SK-MEL-5 (cell line): ENCODE measurements around the gene TSKS. TPM values are rescaled to one million over a fixed set of nuclear protein-coding genes. Genes with fewer than 3 reads are reported as not detected.

Source experiments
- DNase-seq: peaks from one replicate; pipeline ENCODE4 v3.0.0-alpha.2; 2016; ENCODE audit warnings: low read depth, low spot score
- in situ Hi-C: cut with HindIII; loops from 2 replicates; pipeline ENCODE4 v1.10.0; 2016; ENCODE audit warnings: low sequenced_read_pairs, high pct_unique_total_duplicates, low pct_unique_long_range_greater_than_20kb
- polyA plus RNA-seq, 2 experiments: library from polyadenylated mRNA; depleted of rRNA; stranded (reverse); fragments of >200 nt; gene quantifications; 2 replicates each; pipeline ENCODE4 v1.2.3, GENCODE V29; 2015
- total RNA-seq: library from RNA; depleted of rRNA; stranded (reverse); fragments of >200 nt; shearing (Covaris generic); gene quantifications from 2 replicates; pipeline ENCODE4 v1.2.3, GENCODE V29; 2014; rRNA removed

The TSKS gene, protein sequence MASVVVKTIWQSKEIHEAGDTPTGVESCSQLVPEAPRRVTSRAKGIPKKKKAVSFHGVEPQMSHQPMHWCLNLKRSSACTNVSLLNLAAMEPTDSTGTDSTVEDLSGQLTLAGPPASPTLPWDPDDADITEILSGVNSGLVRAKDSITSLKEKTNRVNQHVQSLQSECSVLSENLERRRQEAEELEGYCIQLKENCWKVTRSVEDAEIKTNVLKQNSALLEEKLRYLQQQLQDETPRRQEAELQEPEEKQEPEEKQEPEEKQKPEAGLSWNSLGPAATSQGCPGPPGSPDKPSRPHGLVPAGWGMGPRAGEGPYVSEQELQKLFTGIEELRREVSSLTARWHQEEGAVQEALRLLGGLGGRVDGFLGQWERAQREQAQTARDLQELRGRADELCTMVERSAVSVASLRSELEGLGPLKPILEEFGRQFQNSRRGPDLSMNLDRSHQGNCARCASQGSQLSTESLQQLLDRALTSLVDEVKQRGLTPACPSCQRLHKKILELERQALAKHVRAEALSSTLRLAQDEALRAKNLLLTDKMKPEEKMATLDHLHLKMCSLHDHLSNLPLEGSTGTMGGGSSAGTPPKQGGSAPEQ
- not detected in 2 replicates for total RNA-seq
- not detected in 2 replicates for polyA plus RNA-seq (2015; cell fraction: cytosol; rRNA removed)
- not detected in 2 replicates for polyA plus RNA-seq (2015; cell fraction: nucleus; rRNA removed)

DNA sequence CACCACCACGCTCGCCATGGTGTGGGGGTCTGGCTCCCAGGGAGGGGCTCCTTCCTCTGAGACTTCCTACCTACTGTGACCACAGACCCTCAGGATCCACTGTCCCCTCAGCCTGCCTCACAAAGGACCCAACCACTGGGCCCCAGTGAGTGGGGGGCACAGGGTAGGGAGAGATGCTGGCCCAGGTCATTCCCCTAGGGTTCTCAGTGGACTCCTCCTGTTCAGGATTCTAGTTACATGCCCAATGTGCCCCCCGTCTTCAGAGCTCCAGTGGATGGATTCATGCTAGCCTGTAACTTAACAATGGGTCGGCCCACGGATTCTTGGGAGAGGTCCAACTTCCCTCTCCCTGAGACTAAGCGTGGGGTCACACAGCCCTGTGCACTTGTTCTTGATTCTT is at the start of gene TSKS:
TSS of gene TSKS (minus strand) at position 77 of the 400 bp plus-strand sequence. CDS start at position 18, 59 bp downstream.
- DNase-seq, result no peak
- in situ Hi-C loops, result no loop called here

DNA sequence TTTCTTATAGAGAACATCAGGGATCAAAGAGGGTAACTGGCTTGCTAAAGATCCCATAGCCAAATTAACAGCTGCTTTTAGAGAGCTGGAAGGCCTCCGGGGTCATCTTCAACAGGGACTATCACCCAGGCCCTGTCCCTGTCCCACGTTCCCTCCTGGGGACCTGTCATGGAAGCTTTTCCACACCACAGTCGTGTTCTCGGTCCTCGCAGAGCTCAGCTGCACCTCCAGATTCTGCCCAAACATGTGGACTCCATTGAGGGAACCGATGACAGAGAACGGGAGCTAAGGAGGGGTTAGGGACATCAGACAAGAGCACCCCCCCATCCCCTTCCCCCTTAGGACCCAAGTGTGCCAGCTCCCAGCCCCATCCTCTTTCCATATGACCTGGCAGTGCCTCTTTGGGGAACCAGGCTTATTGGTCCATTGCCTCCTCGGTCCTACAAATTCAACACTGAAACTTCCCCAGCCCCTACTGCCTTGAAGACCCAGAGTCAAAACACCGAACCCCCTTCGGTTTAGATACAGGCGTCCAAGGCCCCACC is 49.4 kb upstream of the TSKS start:
- in situ Hi-C loops, result no loop called here
- DNase-seq, result no peak

DNA sequence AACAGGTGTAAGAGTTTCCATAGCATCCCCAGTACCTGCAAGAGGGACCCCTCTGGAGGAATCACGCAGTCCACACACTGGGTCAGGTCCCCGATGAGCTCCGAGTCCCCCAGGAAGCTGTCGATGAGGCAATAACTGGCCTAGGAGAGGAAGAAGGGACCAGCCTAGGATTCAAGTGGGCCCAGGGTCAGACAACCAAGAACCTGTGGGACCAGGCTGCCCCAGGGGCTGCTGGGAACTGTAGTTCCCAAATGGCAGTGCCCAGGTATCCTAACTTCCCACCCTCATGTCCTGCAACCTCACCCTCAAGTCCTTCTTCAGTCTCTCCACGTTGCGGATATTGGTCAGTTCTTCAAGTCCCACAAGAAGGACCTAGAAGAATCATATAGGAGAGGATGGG is 48.2 kb upstream of the TSKS start:
- in situ Hi-C loops, result no loop called here
- DNase-seq, result no peak

DNA sequence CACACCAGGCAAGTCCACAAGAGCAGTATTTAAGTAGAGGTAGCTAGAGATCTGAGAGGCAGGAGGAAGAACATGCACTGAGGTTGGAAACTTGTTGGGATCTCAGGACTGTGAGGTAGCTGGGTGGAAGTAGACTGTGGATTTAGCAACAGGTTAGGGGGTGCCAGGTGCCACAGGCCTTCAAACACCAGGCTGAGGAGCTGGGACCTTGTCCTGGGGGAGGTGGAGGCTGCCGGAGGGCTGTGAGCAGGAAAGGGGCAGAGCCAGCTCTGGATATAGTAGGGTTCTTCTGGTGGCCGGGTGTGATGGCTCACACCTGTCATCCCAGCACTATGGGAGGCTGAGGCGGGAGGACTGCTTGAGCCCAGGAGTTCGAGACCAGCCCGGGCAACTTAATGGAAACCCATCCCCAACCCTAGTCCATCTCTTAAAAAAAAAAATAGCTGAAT is 46.9 kb upstream of the TSKS start:
- in situ Hi-C loops, result no loop called here
- no peak for DNase-seq

DNA sequence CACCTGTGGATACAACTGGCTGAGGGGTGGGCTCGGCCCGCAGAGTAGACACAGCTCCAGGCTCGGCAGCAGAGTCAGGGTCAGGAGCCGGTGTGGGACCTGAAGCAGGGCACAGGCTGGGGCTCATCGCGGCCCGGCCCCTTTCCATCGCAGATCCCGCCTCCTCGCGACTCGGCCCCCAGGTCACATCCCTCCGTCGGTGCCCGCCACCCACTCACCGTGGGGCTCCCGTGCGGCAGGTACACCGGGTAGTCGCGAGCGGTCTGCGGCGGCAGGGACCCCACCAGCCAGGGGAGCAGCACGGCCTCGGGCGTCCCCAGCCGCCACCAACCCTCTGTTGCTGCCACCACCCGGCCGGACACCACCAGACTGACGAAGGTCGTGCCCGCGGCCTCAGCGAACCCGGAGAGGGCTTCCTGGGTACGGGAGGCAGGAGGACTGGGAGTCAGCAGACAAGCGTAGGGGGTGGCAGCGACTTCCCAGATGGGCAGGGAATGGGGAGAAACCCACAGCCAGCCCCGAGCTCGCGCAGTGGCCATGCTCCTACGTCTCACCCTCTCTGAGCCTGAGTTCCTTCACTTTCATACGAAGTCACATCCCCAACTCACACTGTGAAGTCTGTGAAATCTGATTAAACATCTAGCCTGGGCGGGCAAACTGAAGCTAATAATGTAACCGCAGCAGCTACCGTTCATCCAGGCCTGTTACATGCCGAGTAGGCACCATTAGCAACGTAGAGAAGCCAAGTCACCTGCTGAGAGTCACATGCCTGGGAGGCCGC is 46.2 kb upstream of the TSKS start:
- peak; percentile 52 for DNase-seq
- in situ Hi-C loops, result no loop called here

DNA sequence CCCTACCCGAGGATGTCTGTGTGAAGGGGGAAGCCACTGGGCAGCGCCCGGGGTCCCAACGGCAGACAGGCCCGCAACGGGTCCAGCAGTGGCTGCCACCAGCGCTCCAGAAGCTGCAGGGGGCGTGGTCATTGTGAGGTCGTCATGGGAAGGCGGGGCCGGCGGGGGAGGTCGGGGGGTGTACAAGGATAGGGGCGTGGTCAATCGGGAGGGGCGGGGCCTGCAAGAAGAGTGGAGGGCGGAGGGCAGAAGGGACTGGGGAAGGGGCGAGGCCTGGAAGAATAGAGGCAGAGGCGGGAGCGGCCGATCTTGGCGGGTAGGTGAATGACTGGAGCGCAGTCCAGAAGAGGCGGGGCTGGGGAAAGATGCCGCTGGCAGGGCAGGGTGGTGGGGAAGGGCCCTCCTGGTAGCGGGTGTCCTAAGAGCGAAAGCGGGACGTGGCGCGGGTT is 45.6 kb upstream of the TSKS start:
- peak; percentile 82 for DNase-seq
- in situ Hi-C loops, result no loop called here

DNA sequence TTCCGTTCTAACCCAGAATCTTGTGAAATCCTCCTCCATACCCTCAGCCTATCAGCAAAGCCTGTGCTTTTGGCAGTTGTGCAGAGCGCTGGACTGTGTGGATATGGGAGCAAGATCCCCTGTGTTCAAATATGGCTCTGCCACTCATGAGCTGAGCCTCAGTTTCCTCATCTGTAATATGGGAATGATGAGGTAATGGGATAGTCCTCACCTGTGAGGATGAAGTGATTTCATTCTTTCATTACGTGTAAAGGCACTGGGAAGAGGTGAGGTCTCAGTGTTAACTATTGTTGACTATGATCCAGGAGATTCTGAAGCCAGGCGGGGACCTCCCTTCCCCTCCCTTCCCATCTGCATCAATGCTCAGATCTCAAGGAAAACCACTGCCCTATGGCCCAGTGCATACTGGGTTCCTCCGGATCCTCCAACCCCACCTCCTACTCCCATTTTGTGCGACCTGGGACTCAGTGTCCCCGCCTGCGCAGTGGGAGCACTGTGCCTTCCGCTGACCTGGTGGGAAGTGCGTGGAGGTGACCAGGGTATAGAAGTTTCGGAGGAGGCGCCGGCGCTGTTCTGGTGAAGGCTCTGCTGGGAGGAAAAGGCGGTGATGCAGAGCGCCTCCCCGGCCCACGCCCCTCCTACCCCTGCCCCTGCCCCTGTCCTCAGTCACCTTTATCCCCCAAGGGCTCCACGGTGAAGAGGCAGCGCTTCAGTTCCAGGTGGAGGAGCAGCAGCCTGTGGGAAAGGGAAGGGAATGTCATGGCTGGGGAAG is 45.0 kb upstream of the TSKS start:
- in situ Hi-C loops, result no loop called here
- DNase-seq, result no peak

DNA sequence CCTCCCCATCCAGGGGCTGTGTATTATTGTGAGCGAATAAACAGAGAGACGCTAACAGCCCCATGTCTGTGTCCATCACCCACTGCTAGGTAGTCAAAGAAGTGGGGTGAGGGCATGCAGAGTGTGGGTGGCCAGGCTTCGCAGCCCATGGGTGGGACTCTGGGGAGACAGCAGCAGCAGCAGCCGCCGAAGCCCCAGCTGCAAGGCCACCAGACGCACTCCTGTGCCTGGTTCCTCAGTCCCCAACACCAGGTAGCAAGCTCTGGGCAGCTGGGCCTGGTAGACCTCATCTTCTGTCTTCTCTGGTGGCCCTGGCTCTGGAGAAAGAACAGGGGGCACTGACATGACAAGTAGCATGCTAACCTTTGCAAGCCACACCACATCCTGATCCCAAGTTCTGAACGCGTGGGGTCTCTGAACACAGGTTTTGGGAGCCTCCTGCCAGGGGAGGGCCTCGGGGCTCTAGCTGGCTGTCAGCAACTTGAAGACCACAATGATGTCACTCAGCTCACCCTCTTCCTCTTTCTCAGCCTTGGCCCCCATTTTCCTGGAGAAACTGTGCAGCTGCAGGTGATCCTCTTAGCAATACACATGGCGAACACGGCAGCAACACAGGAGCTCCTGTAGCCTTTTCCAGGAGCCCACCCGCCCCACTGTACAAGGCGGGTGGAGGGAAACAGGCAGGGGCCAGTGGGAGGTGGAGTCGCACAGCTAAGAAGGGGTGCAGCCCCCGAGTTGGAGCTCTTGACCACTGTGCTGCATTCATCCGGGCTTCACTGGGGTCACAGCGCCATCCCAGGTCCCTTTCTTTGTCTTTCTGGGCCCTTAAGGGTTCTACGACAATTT is 44.2 kb upstream of the TSKS start:
- DNase-seq, result no peak
- in situ Hi-C loops, result no loop called here

DNA sequence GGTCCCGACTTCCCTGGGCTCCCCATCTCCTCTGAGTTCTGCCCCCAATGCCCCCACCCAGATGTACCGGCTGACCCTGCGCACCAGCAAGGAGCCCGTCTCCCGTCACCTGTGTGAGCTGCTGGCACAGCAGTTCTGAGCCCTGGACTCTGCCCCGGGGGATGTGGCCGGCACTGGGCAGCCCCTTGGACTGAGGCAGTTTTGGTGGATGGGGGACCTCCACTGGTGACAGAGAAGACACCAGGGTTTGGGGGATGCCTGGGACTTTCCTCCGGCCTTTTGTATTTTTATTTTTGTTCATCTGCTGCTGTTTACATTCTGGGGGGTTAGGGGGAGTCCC is 43.5 kb upstream of the TSKS start:
- no peak for DNase-seq
- in situ Hi-C loops, result no loop called here

DNA sequence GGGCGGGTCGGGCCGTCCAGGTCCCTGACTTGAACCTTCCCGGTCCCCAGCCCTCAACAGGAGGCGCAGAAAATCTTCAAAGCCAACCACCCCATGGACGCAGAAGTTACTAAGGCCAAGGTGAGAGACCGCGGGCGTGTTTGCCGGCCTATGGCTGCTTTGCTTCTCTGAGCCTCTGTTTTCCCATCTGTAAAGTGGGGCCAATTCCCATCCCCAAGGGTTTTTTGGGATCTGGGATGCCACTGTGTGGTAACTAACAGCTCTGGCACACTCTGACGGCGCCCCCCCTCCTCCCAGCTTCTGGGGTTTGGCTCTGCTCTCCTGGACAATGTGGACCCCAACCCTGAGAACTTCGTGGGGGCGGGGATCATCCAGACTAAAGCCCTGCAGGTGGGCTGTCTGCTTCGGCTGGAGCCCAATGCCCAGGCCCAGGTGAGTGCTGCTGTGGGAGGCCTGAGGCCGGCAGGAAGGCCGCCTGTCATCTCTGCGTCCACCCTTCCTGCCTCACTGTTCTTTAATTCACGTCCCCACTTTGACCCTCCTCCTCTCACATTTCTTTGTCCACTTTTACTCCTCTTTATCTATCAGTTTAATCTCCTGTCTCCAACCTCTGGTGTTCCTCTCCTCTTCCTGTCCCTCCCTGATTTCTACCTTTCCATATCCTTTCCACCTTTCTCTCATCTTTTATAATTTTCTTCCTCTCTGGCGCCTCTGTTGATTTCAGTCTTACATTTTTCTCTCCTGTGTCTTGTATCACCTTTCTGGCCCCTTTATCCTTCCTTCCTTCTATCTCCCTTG is 42.9 kb upstream of the TSKS start:
- in situ Hi-C loops, result no loop called here

DNA sequence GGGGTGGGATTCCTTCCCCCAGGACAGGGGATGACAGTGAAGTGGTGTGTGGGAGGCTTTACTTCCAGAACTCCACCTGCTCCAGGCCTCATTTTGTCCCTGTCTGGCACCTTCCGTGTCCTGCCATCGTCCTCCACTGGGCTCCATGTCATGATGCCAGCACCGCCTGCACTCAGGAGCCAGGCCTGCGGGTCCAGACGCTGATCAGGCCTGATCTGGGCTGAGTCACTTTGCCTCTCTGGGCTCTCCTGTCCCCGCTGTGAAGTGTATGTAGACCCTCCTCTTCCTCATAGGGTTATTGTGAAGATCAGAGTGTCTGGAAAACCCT is 40.4 kb upstream of the TSKS start:
- in situ Hi-C loops, result no loop called here

More for the DNA sequence above, 42.9 kb upstream of the TSKS start:
- no peak for DNase-seq

DNA sequence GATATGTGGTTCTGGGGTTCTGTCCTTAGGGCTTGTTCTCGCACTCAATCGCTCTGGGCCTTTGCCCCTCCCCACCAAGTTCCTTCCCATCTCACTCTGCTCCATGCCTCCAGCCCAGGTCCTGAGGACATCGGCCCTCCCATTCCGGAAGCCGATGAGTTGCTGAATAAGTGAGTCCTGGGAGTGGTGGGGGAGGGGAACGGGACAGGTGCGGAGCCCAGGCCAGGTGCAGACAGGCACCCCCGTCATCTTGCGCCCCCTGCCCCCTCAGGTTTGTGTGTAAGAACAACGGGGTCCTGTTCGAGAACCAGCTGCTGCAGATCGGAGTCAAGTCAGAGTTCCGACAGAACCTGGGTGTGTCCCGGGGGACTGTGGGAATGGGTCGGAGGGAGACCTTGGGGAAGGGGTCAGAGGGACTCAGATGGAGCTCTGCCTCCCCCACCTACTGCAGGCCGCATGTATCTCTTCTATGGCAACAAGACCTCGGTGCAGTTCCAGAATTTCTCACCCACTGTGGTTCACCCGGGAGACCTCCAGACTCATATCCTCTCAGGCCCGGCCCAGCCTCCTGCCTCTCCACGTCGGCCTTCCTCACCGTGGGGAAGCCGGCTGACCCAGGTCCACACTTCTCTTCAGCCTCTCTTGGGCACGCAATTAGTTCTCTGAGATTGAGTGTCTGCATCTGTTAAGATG is 39.9 kb upstream of the TSKS start:
- DNase-seq, result no peak
- in situ Hi-C loops, result no loop called here

More for the DNA sequence above, 40.4 kb upstream of the TSKS start:
- DNase-seq, result no peak

DNA sequence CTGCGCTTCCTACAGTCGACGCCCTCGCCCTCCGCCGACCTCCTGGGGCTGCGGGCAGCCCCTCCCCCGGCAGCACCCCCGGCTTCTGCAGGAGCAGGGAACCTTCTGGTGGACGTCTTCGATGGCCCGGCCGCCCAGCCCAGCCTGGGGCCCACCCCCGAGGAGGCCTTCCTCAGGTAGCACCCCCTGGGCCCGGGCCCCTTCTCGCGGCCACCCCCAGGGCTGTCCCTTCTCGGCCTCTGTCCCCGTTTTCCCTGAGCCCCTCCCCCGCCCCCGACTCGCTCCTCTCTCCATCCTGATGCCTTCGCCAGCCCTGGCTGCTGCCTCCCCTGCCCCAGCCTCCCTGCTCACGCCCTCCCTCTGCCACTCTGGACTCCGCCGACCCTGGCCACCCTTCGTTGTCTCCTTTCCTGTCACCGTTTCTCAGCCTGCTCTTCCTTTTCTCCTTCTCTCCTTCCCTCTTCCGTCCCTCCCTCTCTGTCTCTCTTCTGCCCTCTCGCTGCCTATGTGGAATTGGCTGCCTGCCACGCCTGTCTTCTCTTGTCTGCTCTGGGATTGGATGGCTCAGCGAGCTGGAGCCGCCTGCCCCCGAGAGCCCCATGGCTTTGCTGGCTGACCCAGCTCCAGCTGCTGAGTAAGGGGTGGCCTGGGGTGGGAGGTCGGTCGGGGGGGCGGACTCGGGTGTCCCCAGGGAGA is 39.0 kb upstream of the TSKS start:
- in situ Hi-C loops, result no loop called here

DNA sequence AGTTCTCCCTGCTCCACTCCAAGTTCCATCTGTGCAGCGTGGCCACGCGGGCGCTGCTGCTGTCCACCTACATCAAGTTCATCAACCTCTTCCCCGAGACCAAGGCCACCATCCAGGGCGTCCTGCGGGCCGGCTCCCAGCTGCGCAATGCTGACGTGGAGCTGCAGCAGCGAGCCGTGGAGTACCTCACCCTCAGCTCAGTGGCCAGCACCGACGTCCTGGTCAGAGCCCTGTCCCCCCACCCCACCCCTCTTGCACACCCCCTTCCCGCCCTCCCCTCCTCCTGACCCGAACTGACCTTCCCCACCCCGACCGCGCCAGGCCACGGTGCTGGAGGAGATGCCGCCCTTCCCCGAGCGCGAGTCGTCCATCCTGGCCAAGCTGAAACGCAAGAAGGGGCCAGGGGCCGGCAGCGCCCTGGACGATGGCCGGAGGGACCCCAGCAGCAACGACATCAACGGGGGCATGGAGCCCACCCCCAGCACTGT is 38.3 kb upstream of the TSKS start:
- in situ Hi-C loops, result no loop called here
- DNase-seq, result no peak

More for the DNA sequence above, 39.0 kb upstream of the TSKS start:
- DNase-seq, result peak; percentile 83

DNA sequence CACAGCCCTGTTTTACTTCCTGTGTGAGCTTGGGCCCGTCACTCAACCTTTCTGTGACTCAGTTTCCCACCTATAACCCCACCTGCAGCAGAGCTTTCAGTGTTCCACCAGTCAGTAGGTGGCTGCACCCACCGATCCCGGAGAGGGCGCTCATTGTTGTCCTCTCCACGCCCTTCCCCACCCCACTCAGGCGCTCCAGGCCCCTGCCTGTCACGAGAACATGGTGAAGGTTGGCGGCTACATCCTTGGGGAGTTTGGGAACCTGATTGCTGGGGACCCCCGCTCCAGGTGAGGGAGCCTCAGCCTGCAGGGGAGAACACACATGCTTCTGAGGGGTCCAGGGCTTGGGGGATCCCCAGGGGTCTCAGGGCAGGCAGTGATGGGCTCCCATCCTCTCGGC is 37.7 kb upstream of the TSKS start:
- in situ Hi-C loops, result no loop called here
- DNase-seq, result no peak
